HG03378 (cell line): ENCODE results near the gene NKX1-2.
A peak's percentile ranks its signal among the peaks of the same experiment; 100 is the strongest.

Experiments used
- ATAC-seq: cut with Tn5 transposase; IDR thresholded peaks from one replicate; pipeline ENCODE4 v1.9.1; 2021; ENCODE audit warnings: mild to moderate bottlenecking, moderate library complexity; ENCODE audit not compliant: unreplicated experiment

The NKX1-2 gene

GRCh38 chr10:124476043-124476725 is 26.3 kb upstream of the NKX1-2 start:
- no peak for ATAC-seq

GRCh38 chr10:124474514-124475070 is 24.8 kb upstream of the NKX1-2 start:
- ATAC-seq = no peak

GRCh38 chr10:124473070-124473469 is 23.2 kb upstream of the NKX1-2 start:
- ATAC-seq = no peak

- no peak for ATAC-seq
Measured at GRCh38 chr10:124472071-124472470, 22.2 kb upstream of the NKX1-2 start.

- no peak for ATAC-seq
Measured at GRCh38 chr10:124470544-124471434, 21.0 kb upstream of the NKX1-2 start.

GRCh38 chr10:124469956-124470484 is 20.2 kb upstream of the NKX1-2 start:
- no peak for ATAC-seq

- no peak for ATAC-seq
Measured at GRCh38 chr10:124468624-124469023, 18.8 kb upstream of the NKX1-2 start.

GRCh38 chr10:124467165-124467564 is 17.3 kb upstream of the NKX1-2 start:
- no peak for ATAC-seq

- no peak for ATAC-seq
Measured at GRCh38 chr10:124465777-124466488, 16.1 kb upstream of the NKX1-2 start.

- peak; percentile 51 for ATAC-seq
Measured at GRCh38 chr10:124465003-124465776, 15.4 kb upstream of the NKX1-2 start.

GRCh38 chr10:124464028-124464965 is 14.5 kb upstream of the NKX1-2 start:
- no peak for ATAC-seq

- no peak for ATAC-seq
Measured at GRCh38 chr10:124462348-124462695, 12.5 kb upstream of the NKX1-2 start.

GRCh38 chr10:124461642-124462347 is 12.0 kb upstream of the NKX1-2 start, which contains the start of gene LHPP:
Gene LHPP, plus strand, starts transcription at chr10:124461823. Its CDS starts 40 bp downstream, at chr10:124461863.
- ATAC-seq = peak; percentile 71

- ATAC-seq = no peak
Measured at GRCh38 chr10:124460144-124460543, 10.3 kb upstream of the NKX1-2 start.

- ATAC-seq = no peak
Measured at GRCh38 chr10:124459395-124459794, 9.6 kb upstream of the NKX1-2 start.

- no peak for ATAC-seq
Measured at GRCh38 chr10:124458889-124459288, 9.1 kb upstream of the NKX1-2 start.

- no peak for ATAC-seq
Measured at GRCh38 chr10:124458473-124458872, 8.6 kb upstream of the NKX1-2 start.

- no peak for ATAC-seq
Measured at GRCh38 chr10:124455441-124455840, 5.6 kb upstream of the NKX1-2 start.
